Islet precursor cell (in vitro differentiated cells): ENCODE results near the gene SELENBP1.
A peak's percentile ranks its signal among the peaks of the same experiment; 100 is the strongest.
"Not testable (repeated sequence)": the region's sequence is repeated elsewhere in the genome, so short reads cannot be mapped to it uniquely, and the experiment has no call there.

Experiments
- DNase-seq: peaks from one replicate; pipeline ENCODE4 v3.0.0-alpha.2; 2018

Gene SELENBP1

DNA sequence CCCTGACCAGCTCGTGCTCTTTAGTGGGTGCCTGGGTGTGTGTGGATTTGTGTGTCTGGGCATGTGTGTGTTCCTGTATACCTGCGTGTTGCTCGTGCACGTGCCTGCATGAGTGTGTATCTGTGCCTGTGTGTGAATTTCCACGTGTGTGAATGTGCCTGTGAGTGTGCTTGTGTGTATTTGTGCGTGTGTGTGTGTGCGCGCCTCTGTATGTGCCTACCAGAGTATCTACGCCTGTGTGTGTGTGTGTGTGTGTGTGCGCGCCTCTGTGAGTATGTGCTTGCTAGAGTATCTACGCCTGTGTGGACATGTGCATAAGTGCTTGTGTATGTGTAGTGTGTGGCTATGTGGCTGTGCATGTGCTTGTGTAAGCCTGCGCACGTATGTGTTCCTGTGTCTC lies 691 bp upstream of the SELENBP1 start:
- no peak for DNase-seq

DNA sequence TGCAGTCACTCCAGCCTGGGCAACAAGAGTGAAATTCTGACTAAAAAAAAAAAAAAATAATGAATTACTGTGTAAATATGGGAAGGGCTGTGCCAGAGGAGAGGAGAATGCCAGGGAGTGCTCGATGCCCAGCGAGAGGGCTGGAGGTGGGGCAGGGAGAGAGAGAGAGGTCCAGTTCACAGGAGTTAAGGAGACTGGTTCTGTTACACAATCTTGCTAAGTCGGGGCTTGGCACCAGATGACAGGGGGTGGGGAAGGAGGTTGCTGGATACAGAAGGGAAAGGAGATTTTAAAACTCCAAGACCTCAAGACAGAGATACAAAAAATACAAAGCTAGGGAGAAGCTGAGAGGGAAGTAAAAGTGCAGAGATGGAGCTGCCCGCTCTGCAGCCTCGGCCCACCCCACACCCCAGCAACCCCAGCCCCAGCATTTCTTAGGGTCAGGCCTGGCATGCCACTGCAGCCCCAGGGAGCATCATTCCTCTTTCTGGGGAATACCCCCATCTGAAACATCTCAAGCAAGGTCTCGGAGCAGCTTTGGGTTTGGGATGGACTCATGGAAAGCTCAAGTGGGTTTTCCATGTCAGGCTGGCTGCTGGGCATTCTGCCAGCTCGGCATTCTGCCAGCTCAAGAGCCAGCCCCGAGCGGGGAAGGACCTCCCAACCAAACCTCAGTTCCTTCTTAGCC lies 991 bp downstream of the SELENBP1 start:
- DNase-seq = no peak

DNA sequence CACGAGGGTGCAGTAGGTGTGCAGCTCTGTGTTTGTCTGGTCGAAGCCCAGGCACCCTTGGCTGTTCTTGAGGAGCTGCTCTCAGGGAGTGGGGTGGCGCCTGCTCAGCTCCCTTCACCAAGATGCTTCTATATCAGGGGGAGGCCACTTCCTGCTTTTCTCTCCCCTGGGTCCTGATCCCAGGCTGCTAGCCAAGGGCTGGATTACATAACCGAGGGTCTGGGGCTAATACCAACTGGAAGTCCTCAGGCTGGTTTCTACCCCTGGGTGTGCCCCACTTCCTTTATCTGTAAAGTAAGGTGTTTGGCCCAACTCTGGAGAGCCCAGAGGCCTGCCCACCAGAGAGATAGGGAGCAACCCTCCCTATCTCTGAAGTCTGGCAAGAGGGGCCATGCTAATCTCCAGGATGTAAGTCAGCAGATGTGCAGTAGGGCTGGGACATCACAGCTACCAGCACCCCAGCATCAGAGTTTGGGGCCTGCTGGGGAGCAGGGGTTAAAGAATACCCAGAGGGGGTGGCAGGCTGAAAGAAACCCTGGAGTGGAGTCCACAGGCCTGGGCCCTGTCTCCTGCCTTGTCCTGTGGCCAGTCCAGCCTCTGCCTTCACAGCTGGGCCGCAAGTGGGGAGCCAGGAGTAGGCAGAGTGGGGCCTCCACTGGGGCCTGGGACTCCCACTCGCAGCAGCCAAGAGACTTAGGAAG lies 2.1 kb downstream of the SELENBP1 start:
- DNase-seq = no peak

DNA sequence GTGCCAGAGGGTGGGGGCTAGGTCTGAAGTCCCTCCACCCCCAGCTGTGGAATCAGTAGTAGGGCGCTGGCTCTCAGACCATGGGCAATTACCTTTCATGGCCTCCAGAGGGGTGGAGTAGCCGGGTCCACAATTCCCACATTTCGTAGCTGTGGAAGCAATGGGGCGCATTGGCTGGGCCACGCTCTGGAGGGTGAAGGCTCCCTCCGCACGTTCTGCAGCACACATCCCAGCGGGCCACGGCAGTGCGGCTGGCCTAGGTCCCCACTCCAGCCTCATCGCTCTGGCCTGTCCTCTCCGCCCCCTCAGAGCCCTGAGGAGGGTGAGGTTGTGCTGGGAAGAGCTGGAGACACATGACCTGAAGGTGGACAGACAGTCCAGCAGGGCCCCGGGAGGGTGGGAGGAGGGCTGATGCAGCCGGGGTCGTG lies 2.9 kb downstream of the SELENBP1 start:
- no peak for DNase-seq

DNA sequence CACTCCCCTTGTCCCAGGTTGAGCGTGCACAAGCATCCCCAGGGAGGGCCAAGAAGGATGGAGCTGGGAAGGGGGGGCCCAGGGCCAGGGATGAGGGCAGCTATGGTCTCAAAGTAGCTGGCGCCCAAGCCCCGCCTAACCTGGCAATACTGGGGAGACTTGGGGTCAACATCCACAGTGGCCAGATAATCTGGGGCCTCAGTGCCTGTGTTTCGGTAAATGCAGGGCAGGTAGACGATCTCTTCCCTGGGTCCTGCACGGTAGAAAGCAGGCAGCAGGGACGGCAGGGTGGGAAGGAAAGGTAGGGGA lies 3.2 kb downstream of the SELENBP1 start:
- DNase-seq = no peak

DNA sequence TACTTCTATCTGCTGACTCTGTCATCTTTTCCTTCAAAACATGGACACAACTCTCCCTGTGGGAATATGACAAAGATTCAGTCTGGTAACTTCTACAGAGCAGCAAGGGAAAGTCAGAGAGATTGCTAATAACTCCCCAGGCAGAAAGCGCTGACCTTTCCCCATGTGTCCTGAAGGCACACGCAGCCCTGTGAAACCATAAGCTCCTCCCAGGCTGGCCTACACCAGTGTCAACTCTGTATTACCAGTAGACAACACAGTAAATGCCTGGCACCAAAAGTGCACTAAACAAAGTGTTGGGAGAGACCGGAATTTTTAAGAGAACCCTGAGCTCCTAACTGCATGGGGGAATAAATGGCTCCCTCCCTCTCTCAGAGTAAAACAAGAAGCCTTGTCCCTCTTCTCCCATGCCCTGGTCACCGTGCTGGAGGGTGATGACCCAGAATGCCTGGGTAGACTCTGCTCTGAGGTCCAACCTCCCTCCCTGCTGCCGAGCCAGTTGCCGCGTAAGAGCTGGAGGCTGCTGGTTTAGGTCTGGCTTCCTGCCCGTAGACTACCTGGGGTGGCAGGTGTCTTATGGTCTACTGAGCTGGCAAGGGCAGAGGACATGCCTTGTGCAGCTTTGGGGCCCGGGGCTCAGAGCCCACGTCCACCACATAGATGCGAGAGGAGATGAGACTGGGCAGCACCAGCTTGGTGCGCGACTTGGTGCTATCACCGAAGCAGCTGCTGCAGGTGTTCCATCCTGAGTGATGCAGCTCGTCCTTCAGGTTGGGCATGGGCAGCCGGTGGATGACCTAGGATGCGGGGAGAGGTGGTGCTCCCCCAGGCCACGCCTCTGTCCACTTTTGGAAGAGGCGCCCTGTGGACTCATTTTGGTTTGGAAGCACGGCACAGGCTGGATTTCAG lies 3.9 kb downstream of the SELENBP1 start:
- DNase-seq = no peak

DNA sequence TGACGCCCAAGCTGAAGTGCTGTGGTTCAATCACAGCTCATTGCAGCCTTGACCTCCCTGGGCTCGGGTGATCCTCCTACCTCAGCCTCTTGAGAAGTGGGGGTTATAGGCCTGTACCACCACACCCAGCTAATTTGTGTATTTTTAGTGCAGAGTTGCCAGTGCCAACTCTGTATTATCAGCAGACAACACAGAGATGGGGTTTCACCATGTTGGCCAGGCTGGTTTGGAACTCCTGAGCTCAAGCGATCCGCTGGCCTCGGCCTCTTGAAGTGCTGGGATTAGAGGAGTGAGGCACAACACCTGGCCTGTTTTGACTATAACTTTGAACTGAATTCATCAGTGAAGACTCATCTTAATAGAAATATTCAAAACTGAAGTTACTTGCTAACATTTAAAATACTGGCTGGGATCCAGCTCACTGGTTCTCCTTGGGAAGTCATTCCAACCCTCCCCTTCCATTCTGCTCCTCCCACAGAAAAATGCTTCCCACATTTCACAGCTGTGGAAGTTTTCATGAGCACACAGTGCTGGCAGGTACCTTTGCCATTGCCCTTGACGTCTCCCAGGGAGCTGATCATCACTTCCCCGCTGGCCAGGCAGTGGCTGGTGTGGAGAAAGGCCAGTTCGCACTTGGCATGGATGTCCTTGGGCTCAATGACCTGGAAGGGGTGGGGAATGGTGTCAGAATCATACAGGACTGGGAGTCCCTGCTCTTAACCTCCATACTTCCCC lies 4.7 kb downstream of the SELENBP1 start:
- DNase-seq = no peak

DNA sequence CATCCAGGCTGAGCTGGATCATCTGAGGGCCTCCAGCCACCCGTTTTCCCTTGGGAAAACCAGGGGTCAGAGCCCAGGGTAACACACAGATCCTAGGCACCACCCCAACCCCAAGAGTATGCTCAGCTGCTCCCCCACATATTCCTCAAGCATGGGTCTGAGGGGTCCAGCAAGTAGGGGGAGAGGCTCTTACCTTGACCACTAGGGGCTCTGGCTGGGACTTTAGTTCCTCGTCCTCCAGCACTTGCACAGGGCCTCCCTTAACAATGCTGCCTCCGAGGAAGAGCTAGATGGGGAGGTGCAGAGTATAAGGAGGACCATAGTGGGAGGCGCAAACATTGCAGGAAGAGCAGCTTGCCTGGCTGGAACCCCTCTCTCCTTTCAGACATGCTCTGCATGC lies 7.5 kb downstream of the SELENBP1 start:
- no peak for DNase-seq

DNA sequence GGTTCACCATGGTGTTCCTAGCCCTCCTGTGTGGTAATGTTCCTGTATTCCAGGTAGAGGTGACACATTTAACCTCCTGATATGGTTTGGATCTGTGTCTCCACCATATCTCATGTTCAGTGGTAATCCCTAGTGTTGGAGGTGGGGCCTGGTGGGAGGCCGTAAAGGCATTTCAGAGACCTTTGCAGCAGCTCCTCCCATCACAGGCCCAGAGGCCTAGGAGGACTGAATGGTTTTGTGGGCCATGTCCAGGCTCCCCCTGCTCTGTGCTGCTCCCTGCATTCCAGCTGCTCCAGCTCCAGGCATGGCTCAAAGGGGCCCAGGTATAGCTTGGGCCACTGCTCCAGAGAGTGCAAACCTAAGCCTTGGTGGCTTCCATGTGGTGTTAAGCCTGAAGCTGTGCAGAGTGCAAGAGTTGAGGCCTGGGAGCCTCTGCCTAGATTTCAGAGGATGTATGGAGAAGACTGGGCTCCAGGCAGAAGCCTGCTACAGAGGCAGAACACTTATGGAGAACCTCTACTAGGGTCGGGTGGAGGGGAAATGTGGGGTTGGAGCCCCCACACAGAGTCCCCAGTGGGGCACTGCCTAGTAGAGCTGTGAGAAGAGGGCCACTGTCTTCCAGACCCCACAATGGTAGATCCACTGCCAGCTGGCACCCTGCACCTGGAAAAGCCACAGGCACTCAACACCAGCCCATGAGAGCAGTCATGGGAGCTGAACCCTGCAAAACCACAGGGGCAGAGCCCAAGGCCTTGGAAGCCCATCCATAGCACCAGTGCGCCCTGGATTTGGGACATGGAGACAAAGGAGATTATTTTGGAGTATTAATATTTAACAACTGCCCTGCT lies 10.0 kb downstream of the SELENBP1 start:
- no peak for DNase-seq

DNA sequence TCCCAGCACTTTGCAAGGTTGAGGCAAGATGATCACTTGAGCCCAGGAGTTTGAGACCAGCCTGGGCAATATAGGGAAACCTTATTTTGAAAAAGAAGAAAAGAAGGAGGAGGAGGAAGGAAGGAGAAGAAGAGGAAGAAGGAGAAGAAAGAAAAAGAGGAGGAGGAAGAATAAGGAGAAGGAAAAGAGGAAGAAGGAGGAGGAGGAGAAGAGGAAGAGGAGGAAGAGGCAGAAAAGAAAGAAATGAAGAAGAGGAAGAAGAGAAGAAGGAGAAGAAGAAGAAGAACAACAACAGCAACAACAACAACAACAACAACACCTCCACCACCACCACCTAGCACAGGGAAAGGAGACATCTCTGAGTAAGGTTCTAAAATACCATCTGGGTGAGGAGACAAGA lies 10.6 kb downstream of the SELENBP1 start:
- no peak for DNase-seq

DNA sequence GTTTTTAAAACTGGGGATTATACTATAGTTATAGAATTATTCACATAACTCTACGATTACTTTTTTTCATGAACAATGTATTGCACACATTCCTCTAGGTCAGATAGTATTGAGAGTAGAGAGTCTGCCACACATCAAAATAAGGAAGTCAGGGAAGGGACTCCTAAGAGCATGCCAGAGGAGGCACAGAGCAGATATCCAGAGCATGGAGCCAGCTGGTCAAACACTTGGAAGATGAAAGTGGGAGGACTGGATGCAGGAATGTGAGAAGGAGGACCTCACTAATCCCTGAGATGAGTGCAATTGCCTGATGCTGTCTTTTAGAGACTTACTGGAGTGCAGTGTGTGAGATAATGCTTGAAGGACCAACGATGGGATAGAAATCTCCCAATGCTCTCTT lies 15.8 kb downstream of the SELENBP1 start:
- DNase-seq = no peak

DNA sequence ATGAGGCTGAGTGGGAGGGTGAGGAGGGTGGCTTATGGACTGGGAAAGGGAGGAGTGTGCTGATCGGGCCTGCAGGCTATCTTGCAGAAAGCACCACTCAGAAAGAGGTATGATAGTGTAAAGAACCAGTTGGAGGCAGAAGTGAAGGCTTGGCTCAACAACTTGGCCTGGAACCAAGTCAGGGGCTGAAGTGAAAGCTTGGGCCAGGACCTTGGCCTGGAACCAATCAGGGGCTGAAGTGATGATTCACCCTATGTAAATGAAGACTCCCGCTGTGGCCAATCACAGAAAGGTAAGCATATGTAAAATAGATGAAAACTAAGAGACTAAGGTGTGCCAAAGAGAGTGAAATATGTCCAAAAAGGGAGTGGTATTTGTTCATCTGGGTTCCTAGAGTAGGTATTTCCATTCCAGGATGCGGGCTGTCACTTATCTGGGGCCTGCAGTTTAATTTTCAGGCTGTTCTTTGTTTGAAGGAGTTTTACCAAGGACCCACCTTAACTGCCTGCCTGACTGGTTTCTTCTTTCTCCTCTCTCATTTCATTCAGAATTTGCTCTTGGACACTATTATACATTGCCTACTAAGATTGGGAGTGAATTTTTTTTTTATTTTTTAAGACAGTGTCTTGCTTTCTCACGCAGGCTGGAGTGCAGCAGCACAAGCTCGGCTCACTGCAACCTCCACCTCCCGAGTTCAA lies 20.3 kb downstream of the SELENBP1 start:
- DNase-seq = no peak

DNA sequence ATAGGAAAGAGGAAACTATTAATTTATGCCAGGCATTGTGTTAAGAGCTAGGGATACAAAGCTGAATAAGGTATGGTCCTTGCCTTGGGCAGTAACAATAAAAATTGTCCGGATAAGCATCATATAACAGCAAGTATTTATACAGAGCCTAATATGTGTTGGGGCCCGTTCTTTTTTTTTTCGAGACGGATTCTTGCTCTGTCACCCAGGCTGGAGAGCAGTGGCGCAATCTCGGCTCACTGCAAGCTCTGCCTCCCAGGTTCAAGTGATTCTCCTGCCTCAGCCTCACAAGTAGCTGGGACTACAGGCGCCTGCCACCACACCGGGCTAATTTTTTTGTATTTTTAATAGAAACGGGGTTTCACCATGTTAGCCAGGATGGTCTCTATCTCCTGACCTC lies 22.2 kb downstream of the SELENBP1 start:
- DNase-seq = not testable (repeated sequence)

DNA sequence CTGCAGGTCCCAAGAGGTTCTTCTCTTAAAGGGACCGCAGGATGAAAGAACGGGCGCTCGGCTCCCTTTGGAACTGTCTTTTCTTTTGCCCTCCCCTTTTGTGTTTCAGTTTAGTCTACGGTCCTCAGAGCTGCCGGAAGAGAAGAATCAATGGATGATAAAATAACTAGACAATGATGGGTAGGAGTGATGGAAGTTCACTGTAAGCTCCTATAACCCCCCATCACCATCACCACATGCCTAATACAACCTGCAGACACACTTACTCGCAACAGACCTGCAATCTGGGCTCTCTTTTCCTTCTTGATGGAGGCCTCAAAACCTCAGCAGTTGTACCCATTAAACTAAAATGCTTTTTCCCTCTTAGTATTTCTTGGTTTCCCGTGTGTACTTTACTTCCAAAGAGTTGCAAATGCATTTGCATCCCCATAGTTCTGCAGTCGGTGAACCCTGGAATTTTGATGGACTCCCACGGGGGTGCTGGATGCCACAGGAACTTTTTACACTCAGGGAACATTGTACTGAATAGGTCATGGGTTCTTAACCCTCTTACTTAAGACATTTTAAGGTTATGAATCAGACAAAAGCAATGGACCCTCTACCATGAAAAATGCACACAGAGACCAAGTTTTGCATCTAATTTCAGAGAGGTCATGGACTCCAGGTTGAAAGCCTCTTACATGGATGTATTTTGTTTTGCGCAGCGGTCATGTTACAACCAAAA lies 24.8 kb downstream of the SELENBP1 start:
- DNase-seq = no peak

DNA sequence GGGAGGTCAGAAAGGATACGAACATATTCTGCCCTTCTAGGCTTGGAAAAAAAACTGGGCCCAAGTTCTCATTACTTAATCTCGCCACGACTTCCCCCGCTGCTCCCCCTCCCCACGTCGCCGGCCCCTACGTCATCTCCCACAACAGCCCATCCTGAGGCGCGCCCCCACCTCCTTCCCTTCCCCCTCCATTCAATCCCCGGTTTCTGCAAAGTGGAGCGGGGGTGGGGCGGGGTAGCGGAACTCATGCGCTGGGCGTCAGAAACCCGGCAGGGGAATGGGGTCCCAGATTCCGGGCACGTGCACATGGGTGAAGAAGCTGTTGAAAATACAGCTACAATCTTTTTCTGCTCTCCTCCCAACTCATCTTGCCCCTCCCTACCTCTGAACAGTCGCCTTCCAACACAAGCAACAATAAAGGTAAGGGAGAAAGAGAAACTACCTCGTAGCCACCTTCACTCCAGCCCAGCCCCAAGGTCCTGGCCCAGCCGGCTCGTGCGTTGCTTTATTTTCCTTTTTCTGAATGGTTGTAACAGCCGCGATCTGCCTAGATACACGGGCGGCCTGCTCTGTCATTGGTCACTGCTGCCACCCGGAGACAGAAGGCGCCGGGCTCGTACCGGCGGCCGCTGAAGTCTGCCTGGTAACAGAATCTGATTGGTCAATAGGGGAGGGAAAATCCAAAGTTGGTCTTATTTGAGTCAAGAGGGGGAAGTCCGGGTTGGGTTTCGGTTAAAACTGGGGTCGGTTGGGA lies 25.6 kb downstream of the SELENBP1 start, which contains the start of gene RFX5:
Gene RFX5, minus strand, starts transcription at position 484 of the 754 bp plus-strand sequence. CDS start 932 bp downstream, outside the sequence.
- peak; percentile 99 for DNase-seq

DNA sequence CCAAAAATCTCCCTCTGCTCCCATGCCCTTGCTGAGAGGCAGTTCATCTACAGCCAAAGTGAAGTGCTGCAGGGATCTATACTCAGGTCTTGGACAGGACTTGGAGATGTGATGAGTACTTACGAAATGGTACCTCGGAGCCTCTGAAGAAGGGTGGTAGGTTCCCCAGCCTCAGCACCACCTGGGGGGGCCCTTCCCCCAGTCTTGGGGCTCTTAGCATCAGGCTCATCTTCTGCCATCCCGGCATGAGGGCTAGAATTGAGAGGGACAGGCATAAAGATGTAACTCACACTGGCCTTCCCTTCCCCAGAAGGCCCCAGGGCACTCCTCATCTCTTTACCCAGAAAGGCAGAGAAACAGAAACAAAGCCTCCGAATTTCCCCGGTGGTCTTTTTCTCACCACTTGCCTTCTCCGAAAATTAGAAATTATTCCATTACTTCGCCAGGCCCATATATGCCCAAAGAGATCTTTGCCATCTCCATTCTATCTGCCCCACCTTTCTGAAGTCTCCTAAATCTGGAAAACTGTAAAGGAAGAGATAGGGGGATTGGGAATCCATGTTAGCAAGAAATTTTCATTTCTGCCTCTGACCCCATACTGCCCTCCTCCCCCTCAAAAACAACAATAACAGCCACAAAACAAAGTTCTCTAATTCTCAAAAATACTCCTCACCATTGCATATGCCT lies 26.3 kb downstream of the SELENBP1 start:
- no peak for DNase-seq

DNA sequence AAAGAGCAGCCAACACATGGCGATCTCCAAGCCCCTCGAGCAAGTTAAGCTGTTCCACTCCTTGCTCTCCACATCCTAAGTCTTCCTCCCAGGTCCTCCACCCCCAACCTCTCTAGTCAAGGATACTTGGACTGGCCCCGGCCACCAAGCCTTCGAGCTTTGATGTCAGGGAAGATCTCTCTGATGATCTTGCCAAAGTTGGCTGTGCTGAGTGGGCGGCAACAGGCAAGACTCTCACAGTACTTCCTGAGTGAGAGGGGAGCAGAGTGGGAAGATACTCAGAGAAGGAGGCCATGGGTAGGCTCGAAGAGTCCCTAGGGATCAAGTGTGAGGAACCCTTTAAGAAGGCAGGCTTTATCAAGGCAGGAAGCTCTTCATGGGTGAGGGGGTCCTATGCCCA lies 28.2 kb downstream of the SELENBP1 start:
- no peak for DNase-seq

DNA sequence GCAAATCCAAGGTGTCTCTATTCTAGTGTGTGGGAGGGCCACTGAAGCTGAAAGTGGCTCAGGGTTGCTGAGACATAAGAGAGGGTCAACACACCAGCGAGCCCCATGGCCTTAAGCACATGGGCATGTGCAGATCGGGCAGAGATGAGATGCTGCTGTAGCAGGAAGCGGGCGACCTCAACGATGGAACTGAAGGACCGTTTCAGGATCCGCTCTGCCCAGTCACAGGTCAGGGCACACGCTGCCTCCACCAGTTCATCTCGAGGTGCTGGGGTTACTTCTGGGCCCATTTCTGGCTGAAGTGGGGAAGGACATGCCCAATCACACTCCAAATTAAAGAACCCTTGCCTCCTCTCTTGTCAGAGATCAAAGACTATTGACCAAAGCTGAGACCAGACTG lies 28.9 kb downstream of the SELENBP1 start:
- no peak for DNase-seq

DNA sequence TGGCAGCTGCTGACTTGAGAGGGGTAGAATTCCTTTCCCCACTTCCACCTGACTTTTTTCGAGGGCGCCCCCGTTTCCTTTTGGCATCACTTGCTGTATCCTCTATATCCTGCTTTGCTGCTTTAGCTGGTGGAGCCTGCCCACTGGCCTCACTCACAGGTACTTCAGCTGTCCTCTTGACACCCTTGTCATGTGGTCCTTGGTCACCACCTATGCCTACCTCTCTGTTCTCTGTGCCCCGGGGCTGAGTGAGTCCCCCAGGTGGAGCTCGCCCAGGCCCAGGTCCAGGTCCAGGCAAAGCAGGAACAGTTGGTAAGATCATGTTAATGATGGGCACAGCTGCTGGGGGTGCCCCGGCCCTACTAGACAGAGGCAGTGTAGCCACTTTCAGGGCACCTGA lies 29.9 kb downstream of the SELENBP1 start:
- no peak for DNase-seq
